HCT116 (cell line): ENCODE data around the gene TACC3.

ENCODE experiments used
- CEBPB ChIP-seq: IDR thresholded peaks from 2 replicates; pipeline ENCODE4 v1.6.1; 2012; ENCODE audit warnings: low read depth
- ELF1 ChIP-seq: IDR thresholded peaks from 2 replicates; pipeline ENCODE4 v1.6.1; 2012; ENCODE audit warnings: low read depth, borderline replicate concordance
- EZH2 ChIP-seq: fragments of 200-600 bp; sonication (generic); IDR thresholded peaks from 2 replicates; pipeline ENCODE4 v1.6.1; 2017; ENCODE audit warnings: antibody characterized with exemption, mixed run types
- JUND ChIP-seq: IDR thresholded peaks from 2 replicates; pipeline ENCODE4 v1.6.1; 2012
- MAX ChIP-seq: IDR thresholded peaks from 2 replicates; pipeline ENCODE4 v1.6.1; 2012
- POLR2A ChIP-seq: IDR thresholded peaks from 2 replicates; pipeline ENCODE4 v1.7.0; 2011; ENCODE audit warnings: borderline replicate concordance; ENCODE audit not compliant: insufficient read depth, insufficient read length; ENCODE audit errors: extremely low read depth
- POLR2AphosphoS5 ChIP-seq: IDR thresholded peaks from 2 replicates; pipeline ENCODE4 v1.6.1; 2011; ENCODE audit warnings: mild to moderate bottlenecking, low read depth, low read length, moderate library complexity
- SIN3A ChIP-seq: IDR thresholded peaks from 2 replicates; pipeline ENCODE4 v1.6.1; 2012; ENCODE audit warnings: low read depth
- TCF7L2 ChIP-seq: IDR thresholded peaks from 2 replicates; pipeline ENCODE4 v1.7.0; 2011; ENCODE audit warnings: borderline replicate concordance, inconsistent platforms; ENCODE audit not compliant: insufficient read depth, insufficient read length; ENCODE audit errors: extremely low read depth
- YY1 ChIP-seq: IDR thresholded peaks from 2 replicates; pipeline ENCODE4 v1.6.1; 2011; ENCODE audit warnings: low read length, low read depth, moderate library complexity, mild to moderate bottlenecking; ENCODE audit not compliant: insufficient replicate concordance; ENCODE audit errors: extremely low read depth
- ZNF274 ChIP-seq: fragments of 200-500 bp; sonication (Bioruptor generic); IDR thresholded peaks from 2 replicates; pipeline ENCODE4 v1.6.1; 2014; ENCODE audit warnings: mild to moderate bottlenecking, low read depth, low read length, inconsistent platforms
- TF ChIP-seq, protein P1 (sequence below), 3 experiments: fragments of 200-600 bp in 1 of 3; sonication (generic) in 1 of 3; IDR thresholded peaks in 2 of 3; conservative IDR thresholded peaks in 1 of 3; 2 replicates each; pipeline ENCODE4 v1.5.1; 2012 to 2017; ENCODE audit warnings: low read depth in 2 of 3, low read length in 2 of 3, antibody characterized with exemption in 1 of 3, borderline replicate concordance in 1 of 3, control low read depth in 1 of 3, mild to moderate bottlenecking in 1 of 3, mixed read lengths in 1 of 3, mixed run types in 1 of 3, moderate library complexity in 1 of 3; ENCODE audit not compliant: insufficient read depth in 1 of 3
- TF ChIP-seq, protein P2 (sequence below): IDR thresholded peaks from 2 replicates; pipeline ENCODE4 v1.6.1; 2012; ENCODE audit warnings: low read depth
- TF ChIP-seq, protein P3 (sequence below): IDR thresholded peaks from 2 replicates; pipeline ENCODE4 v1.6.1; 2012

DNA sequence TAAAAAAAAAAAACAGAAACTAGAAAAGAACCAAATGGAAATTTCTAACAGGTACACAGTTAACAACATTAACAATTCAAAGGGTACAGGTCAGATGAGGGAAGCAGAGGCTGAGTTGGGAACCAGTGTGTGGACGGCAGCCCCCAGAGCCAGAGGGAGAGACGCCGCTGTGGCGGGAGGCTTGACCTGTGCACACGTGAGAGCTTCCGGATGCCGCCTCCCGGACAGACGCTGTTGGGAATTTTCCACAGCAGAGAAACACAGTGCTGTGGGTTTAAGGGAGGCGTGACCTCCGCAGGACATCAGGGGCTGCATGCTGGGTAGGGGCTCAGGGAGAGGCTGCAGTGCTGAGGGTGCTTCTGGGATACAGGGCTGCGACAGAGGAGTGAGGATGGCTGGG lies 22.2 kb downstream of the TACC3 start:
- TF ChIP-seq, protein P1, sequence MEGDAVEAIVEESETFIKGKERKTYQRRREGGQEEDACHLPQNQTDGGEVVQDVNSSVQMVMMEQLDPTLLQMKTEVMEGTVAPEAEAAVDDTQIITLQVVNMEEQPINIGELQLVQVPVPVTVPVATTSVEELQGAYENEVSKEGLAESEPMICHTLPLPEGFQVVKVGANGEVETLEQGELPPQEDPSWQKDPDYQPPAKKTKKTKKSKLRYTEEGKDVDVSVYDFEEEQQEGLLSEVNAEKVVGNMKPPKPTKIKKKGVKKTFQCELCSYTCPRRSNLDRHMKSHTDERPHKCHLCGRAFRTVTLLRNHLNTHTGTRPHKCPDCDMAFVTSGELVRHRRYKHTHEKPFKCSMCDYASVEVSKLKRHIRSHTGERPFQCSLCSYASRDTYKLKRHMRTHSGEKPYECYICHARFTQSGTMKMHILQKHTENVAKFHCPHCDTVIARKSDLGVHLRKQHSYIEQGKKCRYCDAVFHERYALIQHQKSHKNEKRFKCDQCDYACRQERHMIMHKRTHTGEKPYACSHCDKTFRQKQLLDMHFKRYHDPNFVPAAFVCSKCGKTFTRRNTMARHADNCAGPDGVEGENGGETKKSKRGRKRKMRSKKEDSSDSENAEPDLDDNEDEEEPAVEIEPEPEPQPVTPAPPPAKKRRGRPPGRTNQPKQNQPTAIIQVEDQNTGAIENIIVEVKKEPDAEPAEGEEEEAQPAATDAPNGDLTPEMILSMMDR (IDR thresholded peaks at IDR 0.05 in 2 of 3, conservative IDR thresholded peaks at IDR 0.05 in 1 of 3; ENCODE audit: borderline replicate concordance in 1 of 3, insufficient read depth in 1 of 3, low read depth in 2 of 3, low read length in 2 of 3) = no peak
- TF ChIP-seq TCF7L2 (no peak), YY1 (no peak), SIN3A (no peak), POLR2A (no peak), CEBPB (no peak), EZH2 (no peak), ELF1 (no peak), JUND (no peak), ZNF274 (no peak), POLR2AphosphoS5 (no peak), MAX (no peak)
- TF ChIP-seq, protein P2, sequence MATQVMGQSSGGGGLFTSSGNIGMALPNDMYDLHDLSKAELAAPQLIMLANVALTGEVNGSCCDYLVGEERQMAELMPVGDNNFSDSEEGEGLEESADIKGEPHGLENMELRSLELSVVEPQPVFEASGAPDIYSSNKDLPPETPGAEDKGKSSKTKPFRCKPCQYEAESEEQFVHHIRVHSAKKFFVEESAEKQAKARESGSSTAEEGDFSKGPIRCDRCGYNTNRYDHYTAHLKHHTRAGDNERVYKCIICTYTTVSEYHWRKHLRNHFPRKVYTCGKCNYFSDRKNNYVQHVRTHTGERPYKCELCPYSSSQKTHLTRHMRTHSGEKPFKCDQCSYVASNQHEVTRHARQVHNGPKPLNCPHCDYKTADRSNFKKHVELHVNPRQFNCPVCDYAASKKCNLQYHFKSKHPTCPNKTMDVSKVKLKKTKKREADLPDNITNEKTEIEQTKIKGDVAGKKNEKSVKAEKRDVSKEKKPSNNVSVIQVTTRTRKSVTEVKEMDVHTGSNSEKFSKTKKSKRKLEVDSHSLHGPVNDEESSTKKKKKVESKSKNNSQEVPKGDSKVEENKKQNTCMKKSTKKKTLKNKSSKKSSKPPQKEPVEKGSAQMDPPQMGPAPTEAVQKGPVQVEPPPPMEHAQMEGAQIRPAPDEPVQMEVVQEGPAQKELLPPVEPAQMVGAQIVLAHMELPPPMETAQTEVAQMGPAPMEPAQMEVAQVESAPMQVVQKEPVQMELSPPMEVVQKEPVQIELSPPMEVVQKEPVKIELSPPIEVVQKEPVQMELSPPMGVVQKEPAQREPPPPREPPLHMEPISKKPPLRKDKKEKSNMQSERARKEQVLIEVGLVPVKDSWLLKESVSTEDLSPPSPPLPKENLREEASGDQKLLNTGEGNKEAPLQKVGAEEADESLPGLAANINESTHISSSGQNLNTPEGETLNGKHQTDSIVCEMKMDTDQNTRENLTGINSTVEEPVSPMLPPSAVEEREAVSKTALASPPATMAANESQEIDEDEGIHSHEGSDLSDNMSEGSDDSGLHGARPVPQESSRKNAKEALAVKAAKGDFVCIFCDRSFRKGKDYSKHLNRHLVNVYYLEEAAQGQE = no peak
- TF ChIP-seq, protein P3, sequence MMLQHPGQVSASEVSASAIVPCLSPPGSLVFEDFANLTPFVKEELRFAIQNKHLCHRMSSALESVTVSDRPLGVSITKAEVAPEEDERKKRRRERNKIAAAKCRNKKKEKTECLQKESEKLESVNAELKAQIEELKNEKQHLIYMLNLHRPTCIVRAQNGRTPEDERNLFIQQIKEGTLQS = no peak
